GM12864 (cell line): ENCODE data around the gene NTSR1.

Experiments
- DNase-seq: peaks from one replicate; pipeline ENCODE4 v3.0.0-alpha.2; 2011; ENCODE audit warnings: low read depth
- H3K4me3 ChIP-seq: 2 replicates; pipeline ENCODE4 v1.5.1; 2011; ENCODE audit warnings: mild to moderate bottlenecking, low read depth, low read length, control low read depth
- CTCF ChIP-seq: IDR thresholded peaks from 2 replicates; pipeline ENCODE4 v1.5.1; 2011; ENCODE audit warnings: low read depth, mild to moderate bottlenecking, moderate library complexity, low read length, control low read depth, inconsistent platforms; ENCODE audit errors: missing control alignments

The NTSR1 gene

GRCh38 chr20:62754122-62754990 lies 45.7 kb downstream of the NTSR1 start:
- TF ChIP-seq CTCF = no peak
- no peak overlapping the region for H3K4me3 ChIP-seq
- no peak for DNase-seq

GRCh38 chr20:62754991-62755356 lies 46.3 kb downstream of the NTSR1 start:
- no peak for DNase-seq
- no peak for TF ChIP-seq CTCF
- H3K4me3 ChIP-seq = no peak overlapping the region

GRCh38 chr20:62755817-62756724 lies 47.4 kb downstream of the NTSR1 start:
- H3K4me3 ChIP-seq = no peak overlapping the region
- TF ChIP-seq CTCF = no peak
- DNase-seq = no peak

- no peak for TF ChIP-seq CTCF
- no peak overlapping the region for H3K4me3 ChIP-seq
- no peak for DNase-seq
Observed at GRCh38 chr20:62758226-62758912, 49.7 kb downstream of the NTSR1 start.

GRCh38 chr20:62759981-62760431 lies 51.4 kb downstream of the NTSR1 start:
- DNase-seq = no peak
- H3K4me3 ChIP-seq = no peak overlapping the region
- no peak for TF ChIP-seq CTCF

DNA sequence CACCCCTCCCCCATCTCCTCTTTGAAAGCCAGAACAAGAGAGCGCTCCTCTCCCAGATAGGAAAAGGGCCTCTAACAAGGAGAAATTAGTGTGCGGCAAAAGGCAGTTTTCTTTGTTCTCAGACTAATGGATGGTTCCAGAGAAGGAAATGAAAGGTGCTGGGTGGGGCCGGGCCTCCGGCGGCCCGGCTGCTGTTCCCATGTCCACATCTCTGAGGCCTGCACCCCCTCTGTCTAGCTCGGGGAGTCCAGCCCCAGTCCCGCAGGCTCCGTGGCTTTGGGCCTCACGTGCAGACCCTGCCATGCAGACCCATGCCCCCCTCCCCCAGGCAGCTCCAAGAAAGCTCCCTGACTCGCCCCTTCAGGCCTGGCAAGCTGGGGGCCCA lies 51.8 kb downstream of the NTSR1 start:
- no peak for DNase-seq
- no peak overlapping the region for H3K4me3 ChIP-seq
- TF ChIP-seq CTCF = no peak
